HCT116 (cell line): ENCODE data around the gene TLR9.

Source experiments
- CEBPB ChIP-seq: IDR thresholded peaks from 2 replicates; pipeline ENCODE4 v1.6.1; 2012; ENCODE audit warnings: low read depth
- CTCF ChIP-seq, 3 experiments: fragments of 200-600 bp in 1 of 3; sonication (generic) in 1 of 3; IDR thresholded peaks in 2 of 3; conservative IDR thresholded peaks in 1 of 3; 2 replicates each; pipeline ENCODE4 v1.5.1; 2012 to 2017; ENCODE audit warnings: low read depth in 2 of 3, low read length in 2 of 3, antibody characterized with exemption in 1 of 3, borderline replicate concordance in 1 of 3, control low read depth in 1 of 3, mild to moderate bottlenecking in 1 of 3, mixed read lengths in 1 of 3, mixed run types in 1 of 3, moderate library complexity in 1 of 3; ENCODE audit not compliant: insufficient read depth in 1 of 3
- EGR1 ChIP-seq: IDR thresholded peaks from 2 replicates; pipeline ENCODE4 v1.6.1; 2012; ENCODE audit warnings: low read depth
- EZH2 ChIP-seq: fragments of 200-600 bp; sonication (generic); IDR thresholded peaks from 2 replicates; pipeline ENCODE4 v1.6.1; 2017; ENCODE audit warnings: antibody characterized with exemption, mixed run types
- POLR2A ChIP-seq: IDR thresholded peaks from 2 replicates; pipeline ENCODE4 v1.7.0; 2011; ENCODE audit warnings: borderline replicate concordance; ENCODE audit not compliant: insufficient read depth, insufficient read length; ENCODE audit errors: extremely low read depth
- POLR2AphosphoS5 ChIP-seq: IDR thresholded peaks from 2 replicates; pipeline ENCODE4 v1.6.1; 2011; ENCODE audit warnings: mild to moderate bottlenecking, low read depth, low read length, moderate library complexity
- REST ChIP-seq: IDR thresholded peaks from 2 replicates; pipeline ENCODE4 v1.6.1; 2012; ENCODE audit warnings: low read depth
- SIN3A ChIP-seq: IDR thresholded peaks from 2 replicates; pipeline ENCODE4 v1.6.1; 2012; ENCODE audit warnings: low read depth
- SRF ChIP-seq: IDR thresholded peaks from 2 replicates; pipeline ENCODE4 v1.6.1; 2012; ENCODE audit warnings: low read depth
- YY1 ChIP-seq: IDR thresholded peaks from 2 replicates; pipeline ENCODE4 v1.6.1; 2011; ENCODE audit warnings: low read length, low read depth, moderate library complexity, mild to moderate bottlenecking; ENCODE audit not compliant: insufficient replicate concordance; ENCODE audit errors: extremely low read depth
- ZBTB33 ChIP-seq: IDR thresholded peaks from 2 replicates; pipeline ENCODE4 v1.6.1; 2011; ENCODE audit warnings: mild to moderate bottlenecking, low read length, moderate library complexity; ENCODE audit not compliant: insufficient replicate concordance; ENCODE audit errors: extremely low read depth
- ZFX ChIP-seq: fragments of 450-650 bp; IDR thresholded peaks from 2 replicates; pipeline ENCODE4 v1.6.1; 2017
- ZNF274 ChIP-seq: fragments of 200-500 bp; sonication (Bioruptor generic); IDR thresholded peaks from 2 replicates; pipeline ENCODE4 v1.6.1; 2014; ENCODE audit warnings: mild to moderate bottlenecking, low read depth, low read length, inconsistent platforms

GRCh38 chr3:52205727-52206372 lies 19.6 kb downstream of the TLR9 start:
- TF ChIP-seq EGR1 (no peak), POLR2AphosphoS5 (no peak), CTCF (IDR thresholded peaks at IDR 0.05 in 2 of 3, conservative IDR thresholded peaks at IDR 0.05 in 1 of 3; ENCODE audit: borderline replicate concordance in 1 of 3, insufficient read depth in 1 of 3, low read depth in 2 of 3, low read length in 2 of 3) (no peak), SRF (no peak), REST (no peak), YY1 (no peak), SIN3A (no peak), POLR2A (no peak), ZBTB33 (no peak), ZNF274 (no peak), EZH2 (no peak), CEBPB (no peak), ZFX (no peak)
